HG03039 (cell line): ENCODE results near the gene HRG.
"Not testable (repeated sequence)": the region's sequence is repeated elsewhere in the genome, so short reads cannot be mapped to it uniquely, and the experiment has no call there.

Experiments
- ATAC-seq: cut with Tn5 transposase; IDR thresholded peaks from one replicate; pipeline ENCODE4 v1.9.1; 2021; ENCODE audit warnings: mild to moderate bottlenecking, moderate library complexity; ENCODE audit not compliant: unreplicated experiment

The HRG gene, protein sequence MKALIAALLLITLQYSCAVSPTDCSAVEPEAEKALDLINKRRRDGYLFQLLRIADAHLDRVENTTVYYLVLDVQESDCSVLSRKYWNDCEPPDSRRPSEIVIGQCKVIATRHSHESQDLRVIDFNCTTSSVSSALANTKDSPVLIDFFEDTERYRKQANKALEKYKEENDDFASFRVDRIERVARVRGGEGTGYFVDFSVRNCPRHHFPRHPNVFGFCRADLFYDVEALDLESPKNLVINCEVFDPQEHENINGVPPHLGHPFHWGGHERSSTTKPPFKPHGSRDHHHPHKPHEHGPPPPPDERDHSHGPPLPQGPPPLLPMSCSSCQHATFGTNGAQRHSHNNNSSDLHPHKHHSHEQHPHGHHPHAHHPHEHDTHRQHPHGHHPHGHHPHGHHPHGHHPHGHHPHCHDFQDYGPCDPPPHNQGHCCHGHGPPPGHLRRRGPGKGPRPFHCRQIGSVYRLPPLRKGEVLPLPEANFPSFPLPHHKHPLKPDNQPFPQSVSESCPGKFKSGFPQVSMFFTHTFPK

GRCh38 chr3:186665625-186666188, at the start of gene HRG:
Gene HRG (plus strand): TSS chr3:186666014. CDS start chr3:186666032, 18 bp downstream.
- no peak for ATAC-seq

DNA sequence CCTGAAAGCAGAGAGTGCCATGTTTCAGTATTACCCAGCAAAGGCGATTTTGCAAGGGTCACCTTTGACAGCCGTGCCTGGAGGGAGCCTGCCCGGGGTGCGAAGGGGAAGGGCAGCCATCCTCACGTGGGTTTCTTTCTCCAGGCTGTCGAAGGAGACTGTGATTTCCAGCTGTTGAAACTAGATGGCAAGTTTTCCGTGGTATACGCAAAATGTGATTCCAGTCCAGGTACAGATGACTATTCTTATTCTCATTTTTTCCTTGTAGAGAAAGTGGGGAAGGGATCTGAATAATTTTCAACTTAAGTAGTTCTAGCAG, 49.6 kb upstream of the HRG start:
- ATAC-seq, result no peak

- ATAC-seq, result peak; percentile 87
Observed at GRCh38 chr3:186617036-186617946, 48.5 kb upstream of the HRG start.

GRCh38 chr3:186618318-186618938, 47.4 kb upstream of the HRG start:
- no peak for ATAC-seq

DNA sequence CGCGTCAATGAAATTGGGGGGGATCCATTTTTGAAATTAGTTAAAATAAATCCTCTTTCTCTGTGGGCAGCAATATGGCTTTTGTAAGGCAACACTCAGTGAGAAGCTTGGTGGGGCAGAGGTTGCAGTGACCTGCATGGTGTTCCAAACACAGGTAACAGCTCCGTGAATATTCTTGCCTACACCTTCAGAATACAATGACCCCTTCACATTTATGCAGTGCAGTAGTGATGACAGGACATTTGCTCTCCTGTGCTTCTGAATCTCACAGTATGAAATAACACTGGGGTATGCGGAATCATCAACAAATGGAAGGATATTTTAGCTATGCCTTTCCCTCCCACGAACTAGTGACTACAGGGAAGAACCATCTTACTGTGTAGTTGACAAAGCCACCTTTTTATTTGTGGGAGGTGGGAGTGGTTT, 46.0 kb upstream of the HRG start:
- no peak for ATAC-seq

DNA sequence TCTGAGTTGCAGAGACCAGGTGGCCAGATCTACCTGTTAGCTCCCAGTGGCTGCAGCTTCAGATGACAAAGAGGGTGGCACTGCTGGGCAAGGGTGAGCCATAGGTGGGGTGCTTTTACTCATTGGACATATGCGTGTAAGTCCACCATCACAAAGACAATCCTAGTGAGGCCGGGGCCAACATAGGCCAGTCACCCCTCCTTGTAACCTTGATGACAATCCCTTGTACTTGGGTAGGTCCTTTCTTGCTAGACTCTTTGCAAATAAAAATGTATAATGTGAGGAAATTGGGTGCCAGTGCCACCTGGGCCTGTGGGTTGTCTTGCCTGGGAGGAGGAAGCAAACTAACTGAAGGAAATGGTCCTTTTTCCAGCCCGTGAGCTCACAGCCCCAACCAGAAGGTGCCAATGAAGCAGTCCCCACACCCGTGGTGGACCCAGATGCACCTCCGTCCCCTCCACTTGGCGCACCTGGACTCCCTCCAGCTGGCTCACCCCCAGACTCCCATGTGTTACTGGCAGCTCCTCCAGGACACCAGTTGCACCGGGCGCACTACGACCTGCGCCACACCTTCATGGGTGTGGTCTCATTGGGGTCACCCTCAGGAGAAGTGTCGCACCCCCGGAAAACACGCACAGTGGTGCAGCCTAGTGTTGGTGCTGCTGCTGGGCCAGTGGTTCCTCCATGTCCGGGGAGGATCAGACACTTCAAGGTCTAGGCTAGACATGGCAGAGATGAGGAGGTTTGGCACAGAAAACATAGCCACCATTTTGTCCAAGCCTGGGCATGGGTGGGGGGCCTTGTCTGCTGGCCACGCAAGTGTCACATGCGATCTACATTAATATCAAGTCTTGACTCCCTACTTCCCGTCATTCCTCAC, 45.4 kb upstream of the HRG start:
- no peak for ATAC-seq

DNA sequence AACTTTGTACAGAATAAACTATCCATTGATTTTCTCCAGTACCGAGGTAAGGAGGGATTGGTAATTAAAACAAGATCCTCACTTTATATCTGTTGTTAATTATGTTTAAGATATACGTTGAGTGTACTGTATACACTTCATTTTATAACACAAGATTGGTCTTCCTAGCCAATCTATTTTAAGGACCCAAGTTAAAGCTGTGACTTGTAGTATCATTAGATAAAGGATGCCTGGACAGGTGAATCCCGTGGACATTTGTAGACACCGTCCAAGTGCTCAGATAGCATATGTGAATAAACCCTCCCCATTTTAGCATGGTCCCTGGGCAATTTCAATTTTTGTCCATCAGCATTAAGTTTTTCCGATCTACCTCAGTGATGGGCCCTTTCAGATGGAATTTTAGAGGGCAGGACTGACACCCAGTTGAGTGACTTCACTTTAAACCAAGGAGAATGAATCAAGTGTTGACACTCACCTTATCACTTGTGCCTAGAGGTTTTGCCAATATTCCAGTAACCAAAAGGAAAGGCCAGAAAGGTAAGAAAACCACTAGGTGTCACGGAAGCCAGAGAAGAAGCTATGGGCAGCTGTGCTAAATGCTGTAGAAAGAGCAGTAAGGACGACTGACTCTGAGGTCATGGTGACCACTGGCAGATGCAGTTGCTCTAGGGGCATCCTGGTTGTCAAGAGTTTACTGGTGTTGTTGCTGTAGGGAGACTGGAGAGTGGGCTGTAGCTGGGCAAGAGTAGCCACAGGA, 43.7 kb upstream of the HRG start:
- no peak for ATAC-seq

- ATAC-seq, result no peak
Observed at GRCh38 chr3:186622651-186623310, 43.0 kb upstream of the HRG start.

GRCh38 chr3:186624598-186624997, 41.2 kb upstream of the HRG start:
- no peak for ATAC-seq

DNA sequence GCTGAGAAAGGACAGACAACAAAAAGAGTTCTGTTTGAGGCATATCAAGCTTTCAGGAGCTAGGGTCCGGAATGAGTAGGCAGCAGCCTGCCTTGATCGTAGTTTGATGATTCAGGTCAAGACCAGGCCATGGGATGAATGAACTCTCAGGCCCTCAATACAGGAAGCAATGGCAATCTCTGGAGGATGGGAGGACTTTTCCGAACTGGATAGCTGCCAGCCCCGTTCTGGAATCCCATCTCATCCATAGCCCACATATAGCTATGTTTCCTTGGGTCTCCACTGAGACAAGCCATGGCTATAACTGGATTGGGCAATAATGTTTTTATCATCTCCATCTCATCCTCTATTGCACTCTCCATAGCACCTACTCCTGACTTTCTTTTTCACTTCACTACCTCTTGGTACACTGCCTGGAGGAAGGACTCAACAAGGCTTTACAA, 40.2 kb upstream of the HRG start:
- ATAC-seq, result no peak

- no peak for ATAC-seq
Observed at GRCh38 chr3:186626254-186626847, 39.5 kb upstream of the HRG start.

DNA sequence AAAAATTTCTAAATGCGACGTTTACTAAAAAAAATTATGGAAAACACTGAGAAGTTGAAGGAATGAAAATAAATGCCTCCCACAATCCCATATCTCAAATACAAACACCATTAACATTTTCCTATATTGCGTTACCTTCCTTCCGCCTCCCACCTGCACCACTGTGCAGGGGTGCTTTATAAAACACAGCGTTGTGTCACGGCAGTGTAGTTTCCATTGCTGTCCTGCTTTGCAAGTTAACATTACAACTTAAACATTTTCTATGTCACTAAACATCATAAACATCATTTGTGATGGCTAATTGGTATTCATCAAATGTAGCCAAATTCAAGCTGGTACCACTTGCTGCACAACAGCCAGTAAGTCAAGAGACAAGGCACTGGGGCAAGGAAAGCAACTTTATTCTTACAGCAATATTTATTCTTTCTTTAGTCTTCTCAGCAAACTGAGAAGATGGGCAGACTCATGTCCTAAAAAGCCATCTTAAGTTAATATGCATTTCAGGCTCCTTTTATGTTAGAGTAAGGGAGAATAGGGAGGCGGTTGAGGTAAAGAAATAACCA, 37.9 kb upstream of the HRG start:
- no peak for ATAC-seq

DNA sequence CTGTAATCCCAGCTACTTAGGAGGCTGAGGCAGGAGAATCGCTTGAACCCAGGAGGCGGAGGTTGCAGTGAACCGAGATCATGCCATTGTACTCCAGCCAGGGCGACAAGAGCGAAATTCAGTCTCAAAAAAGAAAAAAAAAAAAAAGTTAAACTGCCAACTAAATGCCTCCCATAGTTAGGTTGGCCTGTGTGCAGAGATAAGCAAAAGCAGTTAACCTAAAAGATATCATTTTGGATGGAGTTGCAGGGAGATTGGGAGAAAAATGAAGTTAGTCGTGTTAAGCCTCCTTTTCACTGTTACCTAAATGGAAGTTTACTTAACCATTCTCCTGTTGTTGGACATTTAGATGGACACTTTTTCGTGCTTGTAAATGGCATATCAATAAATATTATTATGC, 37.1 kb upstream of the HRG start:
- no peak for ATAC-seq

GRCh38 chr3:186630950-186631641, 34.7 kb upstream of the HRG start:
- ATAC-seq, result no peak

DNA sequence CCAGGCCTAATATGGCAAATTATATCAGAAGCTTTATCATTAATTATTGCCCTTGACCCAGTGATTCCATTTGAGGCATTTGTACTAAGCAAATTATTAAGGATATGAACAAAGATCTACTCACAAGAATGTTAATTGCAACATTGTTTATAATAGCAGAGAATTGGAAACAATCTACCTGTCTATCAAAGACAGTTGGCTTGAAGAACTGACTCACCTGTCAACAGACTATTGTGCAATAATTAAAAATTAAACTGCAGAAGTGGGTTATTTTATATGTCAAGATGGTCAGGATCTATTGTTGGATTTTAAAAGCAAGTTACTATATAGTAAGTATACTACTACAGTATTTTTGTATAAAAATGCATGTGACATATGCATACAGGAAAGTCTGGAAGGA, 32.3 kb upstream of the HRG start:
- no peak for ATAC-seq

GRCh38 chr3:186634207-186634606, 31.6 kb upstream of the HRG start:
- ATAC-seq, result not testable (repeated sequence)

DNA sequence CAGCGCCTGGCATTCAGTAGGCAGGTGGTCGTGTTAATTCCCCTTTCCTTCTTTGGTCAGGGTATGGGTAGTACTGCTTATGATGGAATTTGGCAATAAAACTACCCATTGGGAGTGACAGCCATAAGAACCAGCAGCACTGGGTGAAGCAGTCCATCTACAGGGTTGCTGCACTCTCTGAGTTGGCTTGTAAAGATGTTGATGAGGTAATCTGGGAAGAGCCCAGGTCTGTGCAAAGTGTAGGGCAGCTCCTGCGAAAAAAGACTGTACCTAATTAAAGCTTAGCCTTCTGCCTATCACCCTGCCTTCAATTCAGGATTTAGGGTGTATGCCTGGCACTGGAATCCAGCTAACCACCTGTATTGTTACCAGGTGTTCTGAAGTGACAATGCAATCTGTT, 30.3 kb upstream of the HRG start:
- ATAC-seq, result no peak
